KOPT-K1 (cell line): Measurements from ENCODE around the gene NSUN4.

ENCODE experiments used
- H3K27ac ChIP-seq: fragments of 200-600 bp; sonication (generic); 2 replicates; pipeline ENCODE4 v1.5.1; 2016; ENCODE audit warnings: antibody characterized with exemption, mild to moderate bottlenecking, low read depth, low read length; ENCODE audit not compliant: poor library complexity, severe bottlenecking
- H3K36me3 ChIP-seq: fragments of 200-600 bp; sonication (generic); 2 replicates; pipeline ENCODE4 v1.5.1; 2017; ENCODE audit warnings: antibody characterized with exemption, mild to moderate bottlenecking, low read length, moderate library complexity; ENCODE audit not compliant: insufficient read depth
- H3K9me3 ChIP-seq: fragments of 200-600 bp; sonication (generic); 2 replicates; pipeline ENCODE4 v1.5.1; 2017; ENCODE audit warnings: antibody characterized with exemption, low read length, mild to moderate bottlenecking; ENCODE audit not compliant: insufficient read depth, poor library complexity, severe bottlenecking

The NSUN4 gene

GRCh38 chr1:46340404-46341221 lies at the start of gene NSUN4:
Gene NSUN4, plus strand, starts transcription at chr1:46340807. Its CDS starts 20 bp downstream, at chr1:46340827.
- Histone ChIP-seq H3K27ac (peak within 1 kb of the TSS; percentile 85), H3K9me3 (no peaks in the 10 kb centered on the region), H3K36me3 (peaks cover 33% of the 10 kb centered on the region)

DNA sequence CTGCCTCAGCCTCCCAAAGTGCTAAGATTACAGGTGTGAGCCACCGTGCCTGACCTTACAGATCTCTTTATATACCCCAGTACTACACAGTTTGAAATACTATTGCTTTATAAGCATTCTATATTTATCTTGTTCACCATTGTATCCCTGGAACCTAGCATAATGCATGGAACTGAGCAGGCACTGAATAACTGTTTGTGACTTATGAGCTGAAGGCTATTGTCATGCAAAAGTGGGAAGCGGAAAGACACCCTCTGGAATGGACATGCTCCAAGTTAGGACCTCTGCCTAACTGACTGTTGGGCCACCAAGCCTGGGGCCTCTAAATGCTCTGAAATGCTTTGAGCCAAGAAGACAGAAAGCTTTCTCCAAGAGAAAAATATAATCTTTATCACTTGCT lies 45.3 kb upstream of the NSUN4 start:
- Histone ChIP-seq H3K27ac (no peak overlapping the region), H3K36me3 (peaks cover 74% of the 10 kb centered on the region), H3K9me3 (no peaks in the 10 kb centered on the region)

- H3K27ac ChIP-seq, result no peak overlapping the region
- H3K9me3 ChIP-seq, result no peaks in the 10 kb centered on the region
- H3K36me3 ChIP-seq, result peaks cover 53% of the 10 kb centered on the region
Observed at GRCh38 chr1:46298387-46298786, 42.2 kb upstream of the NSUN4 start.

DNA sequence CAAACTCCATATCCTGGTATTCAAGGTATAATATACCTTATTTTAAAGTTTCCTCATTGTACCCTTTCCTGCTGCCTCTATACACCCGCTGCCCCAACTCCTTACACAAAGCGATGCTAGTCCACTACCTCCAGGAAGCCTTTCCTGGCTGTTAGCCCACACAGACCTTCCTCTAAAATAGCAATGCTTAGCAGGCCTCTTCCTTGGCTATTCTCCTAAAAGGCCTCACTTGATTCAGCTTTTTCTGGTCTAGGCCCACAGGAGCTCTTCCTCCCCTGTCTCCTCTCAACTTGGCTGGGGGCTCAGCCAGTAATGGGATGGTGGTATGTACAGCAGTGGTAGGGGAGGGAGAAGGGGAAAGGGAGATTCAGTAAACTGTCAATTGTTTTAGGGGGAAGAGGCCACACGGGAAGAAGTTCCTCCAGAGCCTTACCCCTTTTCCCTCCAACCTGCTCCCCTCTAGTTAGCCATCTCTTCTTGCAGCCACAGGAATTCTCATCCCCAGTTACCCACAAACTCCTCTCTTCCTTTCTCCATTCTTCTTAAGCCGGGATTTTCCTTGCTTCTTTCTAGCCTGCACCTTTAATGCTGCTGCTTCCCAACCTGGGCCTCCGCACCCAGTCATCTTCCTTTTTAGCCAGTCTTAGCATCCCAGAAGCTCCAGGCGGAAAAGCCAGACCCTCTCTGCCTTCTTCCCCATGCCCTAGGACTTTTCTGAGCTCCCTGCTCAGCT lies 39.8 kb upstream of the NSUN4 start:
- Histone ChIP-seq H3K36me3 (peaks cover 30% of the 10 kb centered on the region), H3K9me3 (no peaks in the 10 kb centered on the region), H3K27ac (peak overlapping the region; percentile 91)

DNA sequence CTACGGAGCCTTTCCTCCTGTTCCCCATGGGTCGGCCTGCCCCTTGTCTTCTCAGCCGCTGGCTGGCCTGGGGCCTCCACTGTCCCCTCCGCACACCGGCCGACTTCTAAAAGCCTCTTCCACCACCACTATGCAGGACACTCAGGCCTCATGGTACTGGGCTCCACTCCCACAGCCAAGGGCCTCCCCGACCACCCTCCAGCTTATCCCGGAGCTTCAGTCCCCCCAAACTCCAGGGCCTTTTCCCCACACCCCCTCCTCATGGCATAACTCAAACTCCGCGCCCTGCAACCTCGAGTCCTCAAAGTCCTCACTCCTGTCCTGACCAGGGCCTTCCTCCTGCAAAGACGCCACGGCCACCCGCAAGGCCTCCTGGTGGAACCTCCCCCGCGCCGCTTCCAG lies 39.2 kb upstream of the NSUN4 start:
- Histone ChIP-seq H3K36me3 (peaks cover 30% of the 10 kb centered on the region), H3K9me3 (no peaks in the 10 kb centered on the region), H3K27ac (peak overlapping the region; percentile 91)

GRCh38 chr1:46301808-46302640 lies 38.6 kb upstream of the NSUN4 start:
- Histone ChIP-seq H3K36me3 (peaks cover 30% of the 10 kb centered on the region), H3K9me3 (no peaks in the 10 kb centered on the region), H3K27ac (peak overlapping the region; percentile 91)

- peaks cover 30% of the 10 kb centered on the region for H3K36me3 ChIP-seq
- peak overlapping the region; percentile 91 for H3K27ac ChIP-seq
- H3K9me3 ChIP-seq, result no peaks in the 10 kb centered on the region
Observed at GRCh38 chr1:46302641-46303037, 38.0 kb upstream of the NSUN4 start.

DNA sequence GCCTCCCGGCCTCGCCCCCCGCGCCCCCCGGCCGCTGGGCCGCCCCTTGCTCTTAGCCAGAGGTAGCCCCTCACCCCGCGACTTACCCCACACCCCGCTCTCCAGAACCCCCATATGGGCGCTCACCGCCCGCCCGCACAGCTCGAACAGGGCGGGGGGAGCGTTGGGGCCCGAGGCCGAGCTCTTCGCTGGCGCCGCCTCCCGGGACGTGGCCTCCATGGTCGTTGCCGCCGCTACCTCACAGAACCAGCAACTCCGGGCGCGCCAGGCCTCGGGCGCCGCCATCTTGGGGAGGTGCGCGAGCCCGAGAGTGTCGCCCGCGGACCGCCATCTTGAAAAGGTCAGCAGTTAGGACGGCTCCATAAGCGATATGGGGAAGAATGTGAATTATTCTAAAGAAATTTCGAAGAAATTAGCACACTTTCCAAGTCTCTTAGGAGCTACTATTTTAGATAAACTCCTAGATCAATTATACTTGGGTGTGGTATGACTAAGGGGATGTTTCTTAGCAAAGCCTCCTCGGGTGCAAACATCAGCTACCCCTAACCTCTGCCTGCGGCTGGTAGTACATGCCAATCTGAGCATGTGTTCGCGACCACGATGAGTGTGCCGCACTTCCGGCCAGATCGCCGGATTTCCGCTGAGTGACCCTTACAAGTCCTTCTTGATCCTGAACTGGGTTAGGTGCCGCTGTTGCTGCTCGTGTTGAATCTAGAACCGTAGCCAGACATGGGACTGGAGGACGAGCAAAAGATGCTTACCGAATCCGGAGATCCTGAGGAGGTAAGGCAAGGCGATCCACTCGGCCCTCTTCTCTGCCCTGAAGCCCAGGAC lies 37.4 kb upstream of the NSUN4 start, which contains the start of the genes LRRC41 and UQCRH:
Gene LRRC41, minus strand, starts transcription at position 579 of the 834 bp plus-strand sequence. Its CDS starts 294 bp downstream, at position 285.
Gene UQCRH, plus strand, starts transcription at position 661 of the 834 bp plus-strand sequence. Its CDS starts 69 bp downstream, at position 730.
- H3K27ac ChIP-seq, result peak within 1 kb of the TSS; percentile 91
- peaks cover 30% of the 10 kb centered on the region for H3K36me3 ChIP-seq
- H3K9me3 ChIP-seq, result no peaks in the 10 kb centered on the region

DNA sequence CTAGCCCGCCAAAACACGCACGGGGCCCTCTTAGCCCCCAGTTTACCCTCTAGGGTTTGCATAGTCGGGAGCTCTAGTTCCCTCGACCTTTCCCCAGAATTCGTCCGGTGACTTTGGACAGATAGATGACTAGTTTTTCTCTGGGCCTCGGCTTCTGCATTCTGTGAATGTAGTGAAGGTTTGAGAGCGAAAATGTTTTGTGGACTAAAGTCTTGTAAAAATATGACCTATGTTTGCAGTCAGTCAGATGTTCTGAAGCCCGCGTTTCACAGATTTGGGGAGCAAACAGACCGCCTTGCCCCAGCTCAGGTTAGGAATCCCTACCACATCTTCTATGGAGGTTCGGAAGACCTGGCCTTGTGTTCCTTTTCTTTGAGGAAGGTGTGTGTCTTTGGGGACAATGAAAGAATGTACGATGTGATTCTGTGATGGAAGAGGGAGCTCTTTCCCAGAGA lies 36.7 kb upstream of the NSUN4 start:
- Histone ChIP-seq H3K9me3 (no peaks in the 10 kb centered on the region), H3K27ac (peak overlapping the region; percentile 91), H3K36me3 (peaks cover 32% of the 10 kb centered on the region)

DNA sequence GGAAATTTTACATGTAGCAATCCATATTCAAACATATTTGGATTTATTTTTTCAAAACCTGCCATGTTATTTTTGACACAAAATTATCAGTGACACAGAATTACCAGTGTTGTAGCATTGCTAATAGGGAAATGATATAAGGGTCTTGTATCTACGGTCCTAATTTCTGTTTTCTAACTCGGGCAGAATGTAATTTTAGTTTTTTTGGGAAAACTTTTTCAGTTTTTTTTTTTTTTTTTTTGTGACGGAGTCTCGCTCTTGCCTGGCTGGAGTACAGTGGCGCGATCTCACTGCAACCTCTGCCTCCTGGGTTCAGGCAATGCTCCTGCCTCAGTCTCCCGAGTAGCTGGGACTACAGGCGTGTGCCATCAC lies 34.5 kb upstream of the NSUN4 start:
- Histone ChIP-seq H3K27ac (no peak overlapping the region), H3K36me3 (peaks cover 53% of the 10 kb centered on the region), H3K9me3 (no peaks in the 10 kb centered on the region)

DNA sequence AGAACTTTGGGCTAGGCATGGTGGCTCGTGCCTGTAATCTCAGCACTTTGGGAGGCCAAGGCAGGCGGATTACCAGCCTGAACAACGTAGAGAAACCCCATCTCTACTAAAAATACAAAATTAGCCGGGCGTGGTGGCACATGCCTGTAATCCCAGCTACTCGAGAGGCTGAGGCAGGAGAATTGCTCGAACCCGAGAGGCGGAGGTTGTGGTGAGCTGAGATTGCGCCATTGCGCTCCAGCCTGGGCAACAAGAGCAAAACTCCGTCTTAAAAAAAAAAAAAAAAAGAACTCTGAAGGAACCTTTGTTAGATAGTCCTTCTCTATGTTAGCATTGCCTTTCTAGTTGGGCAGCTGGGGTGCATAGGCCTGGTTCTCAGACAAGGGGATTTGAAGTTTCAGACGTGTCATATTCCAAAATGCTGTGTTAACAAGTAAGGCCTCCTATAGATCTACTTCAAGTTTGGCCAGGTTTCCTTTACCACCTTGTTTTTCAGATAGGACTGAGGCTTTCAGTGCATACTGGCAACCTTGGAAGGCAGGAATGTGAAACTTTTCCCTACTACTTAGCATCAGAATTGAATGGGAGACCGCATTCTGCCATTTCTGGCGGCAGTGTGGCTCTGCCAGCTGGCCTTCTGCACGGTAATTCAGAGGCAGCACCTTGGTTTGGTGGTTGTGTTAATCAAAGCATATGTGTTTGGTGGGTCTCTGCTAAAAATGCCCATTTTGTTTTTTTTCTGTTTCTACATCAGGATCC lies 31.0 kb upstream of the NSUN4 start:
- Histone ChIP-seq H3K27ac (no peak overlapping the region), H3K36me3 (peaks cover 87% of the 10 kb centered on the region)

GRCh38 chr1:46310321-46310720 lies 30.3 kb upstream of the NSUN4 start:
- Histone ChIP-seq H3K27ac (no peak overlapping the region), H3K9me3 (no peaks in the 10 kb centered on the region), H3K36me3 (peaks cover 93% of the 10 kb centered on the region)

More for the DNA sequence above, 31.0 kb upstream of the NSUN4 start:
- H3K9me3 ChIP-seq, result no peaks in the 10 kb centered on the region

- H3K9me3 ChIP-seq, result no peaks in the 10 kb centered on the region
- no peak overlapping the region for H3K27ac ChIP-seq
- peaks cover 67% of the 10 kb centered on the region for H3K36me3 ChIP-seq
Observed at GRCh38 chr1:46315669-46316403, 24.8 kb upstream of the NSUN4 start.
